HS-27A (cell line): ENCODE data around the gene TNFRSF4.

Experiments
- DNase-seq: peaks from one replicate; pipeline ENCODE4 v3.0.0-alpha.2; 2012; ENCODE audit warnings: low read depth, missing footprints

Gene TNFRSF4

GRCh38 chr1:1217621-1218523 lies 3.9 kb upstream of the TNFRSF4 start:
- no peak for DNase-seq

GRCh38 chr1:1216770-1217620 lies 3.0 kb upstream of the TNFRSF4 start:
- no peak for DNase-seq

GRCh38 chr1:1215881-1216605 lies 2.1 kb upstream of the TNFRSF4 start:
- no peak for DNase-seq

GRCh38 chr1:1215080-1215676 lies 1.2 kb upstream of the TNFRSF4 start:
- no peak for DNase-seq

GRCh38 chr1:1212780-1213344 lies 1.1 kb downstream of the TNFRSF4 start:
- no peak for DNase-seq

GRCh38 chr1:1211541-1212441 lies 2.2 kb downstream of the TNFRSF4 start:
- no peak for DNase-seq

- no peak for DNase-seq
Measured at GRCh38 chr1:1210726-1211540, 3.0 kb downstream of the TNFRSF4 start.

- DNase-seq = no peak
Measured at GRCh38 chr1:1208713-1209433, 5.1 kb downstream of the TNFRSF4 start.

- no peak for DNase-seq
Measured at GRCh38 chr1:1207571-1207892, 6.4 kb downstream of the TNFRSF4 start.

GRCh38 chr1:1206966-1207531 lies 6.9 kb downstream of the TNFRSF4 start:
- no peak for DNase-seq

GRCh38 chr1:1206376-1206965 lies 7.5 kb downstream of the TNFRSF4 start, which contains the start of gene TNFRSF18:
Gene TNFRSF18 (minus strand): TSS chr1:1206592. CDS start chr1:1206571, 21 bp downstream.
- DNase-seq = no peak

GRCh38 chr1:1205769-1206375 lies 8.1 kb downstream of the TNFRSF4 start:
- no peak for DNase-seq

- DNase-seq = no peak
Measured at GRCh38 chr1:1204998-1205768, 8.8 kb downstream of the TNFRSF4 start.

- DNase-seq = no peak
Measured at GRCh38 chr1:1204425-1204920, 9.5 kb downstream of the TNFRSF4 start.

- no peak for DNase-seq
Measured at GRCh38 chr1:1203561-1204424, 10.2 kb downstream of the TNFRSF4 start.
